GM12872 (cell line): ENCODE results near the gene HTR3E.

ENCODE experiments used
- CTCF ChIP-seq: IDR thresholded peaks from 3 replicates; pipeline ENCODE4 v1.5.1; 2011; ENCODE audit warnings: low read depth, mild to moderate bottlenecking, low read length, moderate library complexity; ENCODE audit not compliant: insufficient read depth

Gene HTR3E

GRCh38 chr3:184145751-184146270 lies 48.9 kb downstream of the HTR3E start:
- no peak for TF ChIP-seq CTCF

GRCh38 chr3:184148076-184148475 lies 51.2 kb downstream of the HTR3E start:
- TF ChIP-seq CTCF, result no peak

GRCh38 chr3:184149123-184149522 lies 52.3 kb downstream of the HTR3E start:
- TF ChIP-seq CTCF, result no peak

GRCh38 chr3:184154885-184155643 lies 58.2 kb downstream of the HTR3E start, which contains the start of gene DVL3:
Gene DVL3, plus strand, starts transcription at chr3:184155377. Its CDS starts 259 bp downstream, at chr3:184155636.
- no peak for TF ChIP-seq CTCF

- TF ChIP-seq CTCF, result no peak
Measured at GRCh38 chr3:184155644-184156521, 59.0 kb downstream of the HTR3E start.

GRCh38 chr3:184156522-184156955 lies 59.7 kb downstream of the HTR3E start:
- no peak for TF ChIP-seq CTCF
